Hematopoietic multipotent progenitor cell treated with erythropoietin and hydrocortisone succinate and interleukin-3 and kit ligand, for 15 days (in vitro differentiated cells): ENCODE results near the gene PDE11A.
"Not testable (repeated sequence)": the region's sequence is repeated elsewhere in the genome, so short reads cannot be mapped to it uniquely, and the experiment has no call there.

ENCODE experiments used
- DNase-seq: peaks from one replicate; pipeline ENCODE4 v3.0.0-alpha.2; 2015; ENCODE audit warnings: low spot score

The PDE11A gene

GRCh38 chr2:177812713-177813396 lies 259.7 kb downstream of the PDE11A start:
- DNase-seq, result no peak

GRCh38 chr2:177810906-177811305 lies 261.7 kb downstream of the PDE11A start:
- no peak for DNase-seq

DNA sequence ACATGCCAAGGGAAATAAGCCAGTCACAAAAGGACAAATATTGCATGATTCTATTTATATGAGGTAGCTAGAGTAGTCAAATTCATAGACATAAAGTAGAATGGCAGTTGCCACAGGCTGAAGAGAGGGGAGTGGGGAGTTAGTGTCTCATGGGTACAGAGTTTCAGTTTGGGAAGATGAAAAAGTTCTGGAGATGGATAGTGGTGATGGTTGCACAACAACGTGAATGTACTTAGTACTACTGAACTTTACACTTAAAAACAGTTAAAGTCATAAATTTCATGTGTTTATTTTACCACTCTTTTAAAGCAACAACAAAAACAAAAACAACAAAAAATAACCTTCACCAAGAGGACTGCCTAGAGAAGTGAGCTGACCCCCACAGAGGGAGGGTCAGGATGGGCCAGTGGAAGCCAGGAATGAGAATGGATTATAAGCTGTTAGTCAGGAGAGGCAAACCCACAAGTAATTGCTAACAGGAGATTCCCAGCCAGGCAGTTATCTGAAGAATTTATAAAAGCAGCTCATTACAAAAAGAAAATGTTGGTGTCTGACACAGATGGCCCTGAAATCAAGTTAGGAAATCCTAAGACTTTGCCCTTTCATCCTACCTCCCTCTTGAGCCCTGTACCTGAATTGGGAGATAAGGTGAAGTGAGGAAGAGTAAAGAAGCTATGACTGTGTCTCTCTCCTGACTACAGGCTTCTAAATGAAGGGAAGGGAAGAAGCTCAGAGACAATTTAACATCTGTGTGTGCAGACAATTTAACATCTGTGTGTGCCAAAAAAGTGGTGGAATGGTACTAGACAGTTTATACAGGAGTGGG lies 263.4 kb downstream of the PDE11A start:
- no peak for DNase-seq

DNA sequence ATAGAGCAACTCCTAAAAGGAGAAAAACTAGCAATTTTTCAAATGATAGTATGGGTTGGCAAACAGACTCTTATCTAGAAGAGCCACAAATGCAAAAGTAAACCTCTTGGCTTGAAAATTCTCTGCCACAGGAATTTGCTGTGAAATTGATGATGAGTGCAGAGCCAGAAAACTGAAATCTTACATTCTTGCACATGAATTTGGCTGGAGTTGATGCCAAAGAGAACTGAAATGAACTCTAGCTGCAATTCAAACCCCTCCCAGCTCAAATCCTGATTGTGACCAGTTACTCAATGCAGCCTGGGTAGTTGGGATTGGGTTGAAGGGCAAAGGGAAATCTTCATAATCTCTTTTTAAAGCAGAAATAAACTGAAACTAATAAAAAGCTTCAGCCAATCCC lies 266.6 kb downstream of the PDE11A start:
- no peak for DNase-seq

- no peak for DNase-seq
Measured at GRCh38 chr2:177799531-177799930, 273.0 kb downstream of the PDE11A start.

GRCh38 chr2:177797808-177798207 lies 274.8 kb downstream of the PDE11A start:
- no peak for DNase-seq

- DNase-seq, result no peak
Measured at GRCh38 chr2:177796654-177797415, 275.7 kb downstream of the PDE11A start.

DNA sequence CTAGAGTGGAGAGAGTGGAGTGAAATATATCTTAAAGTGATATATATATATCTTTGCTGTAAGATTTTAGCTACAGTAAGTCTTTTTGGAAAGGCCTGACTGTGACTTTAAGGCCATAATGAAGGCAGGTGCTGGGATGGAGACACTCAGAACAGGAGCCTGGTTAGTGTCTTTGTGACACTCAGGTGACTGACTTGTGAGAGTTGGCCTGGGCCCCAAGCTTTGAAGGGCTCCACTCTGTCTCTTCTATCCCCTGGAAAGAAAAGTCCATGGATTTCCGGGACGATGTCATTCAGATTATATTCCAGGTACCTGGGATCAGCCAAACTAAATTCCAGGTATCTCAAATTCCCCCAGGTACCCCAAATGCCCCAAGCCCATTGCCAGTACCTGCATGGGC lies 276.6 kb downstream of the PDE11A start:
- no peak for DNase-seq

- not testable (repeated sequence) for DNase-seq
Measured at GRCh38 chr2:177785143-177785542, 287.4 kb downstream of the PDE11A start.

DNA sequence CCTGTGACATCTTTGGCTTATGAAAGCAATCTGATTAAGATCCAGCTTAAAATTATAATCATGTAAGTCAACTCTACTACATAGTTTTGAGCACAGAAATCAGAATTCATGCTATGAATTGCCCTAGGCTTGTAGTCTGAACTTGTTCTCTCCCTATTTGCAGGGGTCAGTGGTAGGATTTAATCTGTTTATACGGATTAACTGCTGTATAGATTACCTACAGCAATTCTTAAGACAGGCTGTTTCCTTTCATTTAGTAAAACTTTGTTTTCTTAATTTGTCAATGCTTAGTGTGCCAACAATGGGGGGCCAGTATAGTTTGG lies 287.9 kb downstream of the PDE11A start:
- no peak for DNase-seq

GRCh38 chr2:177783835-177784744 lies 288.5 kb downstream of the PDE11A start:
- no peak for DNase-seq

DNA sequence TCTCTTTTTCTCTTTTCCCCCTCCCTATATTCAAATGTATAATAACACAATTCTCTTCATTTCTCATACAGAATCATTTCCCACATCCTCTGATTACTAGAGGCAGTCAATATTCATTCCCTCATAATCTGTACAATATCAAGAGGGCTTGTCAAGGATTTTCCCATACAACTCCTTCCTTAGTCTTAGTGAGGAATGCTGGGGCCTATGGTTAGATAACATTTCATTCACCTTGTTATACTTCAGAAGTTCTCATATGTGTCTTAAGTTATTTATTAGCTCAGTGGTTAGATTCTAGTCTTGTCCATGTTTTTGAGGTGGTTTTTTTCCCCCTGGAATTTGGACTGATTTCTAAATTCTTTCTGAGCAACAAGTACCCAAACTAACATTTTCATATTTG lies 289.5 kb downstream of the PDE11A start:
- DNase-seq, result no peak

DNA sequence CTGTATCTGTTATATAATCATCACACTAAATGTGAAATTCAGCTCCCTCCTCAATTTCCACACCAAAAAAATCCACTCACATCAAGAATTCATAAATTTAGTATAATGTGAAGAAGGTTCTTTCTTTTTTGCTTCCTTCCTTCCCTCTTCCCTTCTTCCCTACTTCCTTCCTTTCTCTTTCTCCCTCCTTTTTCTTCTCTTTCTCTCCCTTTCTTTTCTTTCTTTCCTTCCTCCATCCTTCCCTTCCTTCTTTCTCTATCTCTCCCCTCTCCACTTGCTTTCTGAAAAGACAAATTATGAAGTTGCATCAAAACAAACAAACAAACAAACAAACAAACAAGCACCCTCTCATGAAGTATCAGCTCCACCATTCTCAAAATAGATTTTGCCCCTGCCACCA lies 290.0 kb downstream of the PDE11A start:
- no peak for DNase-seq

DNA sequence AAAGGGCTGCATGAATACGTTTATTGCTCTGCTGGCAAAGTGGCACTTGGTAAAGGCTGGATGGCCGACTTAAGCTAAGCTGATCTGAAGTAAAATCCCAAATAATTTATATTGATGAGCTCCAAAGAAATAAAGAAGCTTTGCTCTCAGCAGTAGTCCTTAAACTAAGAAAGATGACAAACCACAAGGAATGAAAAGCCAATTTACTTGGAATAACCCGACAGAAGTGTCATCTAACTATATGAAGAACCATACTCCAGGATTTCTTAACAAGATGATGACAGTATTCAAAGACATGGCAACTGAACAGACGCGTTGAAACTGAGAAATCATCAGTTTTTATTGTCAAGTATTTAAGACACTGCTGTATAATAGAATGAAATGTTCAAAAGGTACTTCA lies 294.1 kb downstream of the PDE11A start:
- DNase-seq, result no peak

DNA sequence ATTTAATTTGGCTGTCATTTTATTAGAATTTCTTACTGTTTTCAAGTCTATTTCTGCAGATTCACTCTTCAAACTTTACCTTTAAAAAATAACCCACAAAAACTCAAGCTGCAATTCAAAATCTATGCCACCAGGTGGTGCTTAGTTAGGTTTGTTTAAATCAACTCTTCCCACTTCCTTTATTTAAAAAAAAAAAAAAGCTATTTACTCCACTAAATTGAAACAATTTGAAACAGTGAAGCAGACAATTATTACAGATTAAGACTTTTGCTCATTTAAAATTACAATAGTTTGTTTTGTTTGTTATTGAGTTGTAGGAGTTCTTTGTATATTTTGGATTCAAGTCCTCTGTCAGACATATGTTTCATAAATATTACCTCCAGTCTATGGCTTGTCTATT lies 300.0 kb downstream of the PDE11A start:
- DNase-seq, result no peak

- no peak for DNase-seq
Measured at GRCh38 chr2:177771191-177771590, 301.4 kb downstream of the PDE11A start.

- no peak for DNase-seq
Measured at GRCh38 chr2:177767768-177768167, 304.8 kb downstream of the PDE11A start.

DNA sequence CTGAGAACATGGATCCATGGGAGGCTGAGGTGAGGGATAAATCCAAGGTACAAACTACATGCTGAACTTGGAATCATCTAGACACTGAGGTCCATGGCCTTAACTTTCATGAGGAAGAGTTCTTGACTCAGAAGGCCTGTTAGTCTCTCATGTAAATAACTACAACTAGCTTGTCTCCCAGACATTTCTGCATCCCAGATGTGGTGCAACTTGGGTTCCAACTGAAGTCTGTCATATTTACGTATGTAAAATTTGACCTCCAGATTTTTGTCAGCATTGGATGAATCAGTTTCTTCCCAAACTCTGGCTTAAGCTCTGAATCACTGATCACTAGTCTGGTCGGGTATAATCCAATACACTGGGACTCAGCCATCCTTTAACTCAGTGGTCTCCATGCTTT lies 306.9 kb downstream of the PDE11A start:
- no peak for DNase-seq

GRCh38 chr2:177763531-177764265 lies 308.9 kb downstream of the PDE11A start:
- peak; percentile 69 for DNase-seq

- no peak for DNase-seq
Measured at GRCh38 chr2:177759443-177759842, 313.1 kb downstream of the PDE11A start.
